Coronary artery (tissue), 2 donors: Measurements from ENCODE around the gene TSSK3.

Experiments
- DNase-seq: peaks from one replicate; pipeline ENCODE4 v3.0.0-alpha.2; 2017; ENCODE audit warnings: low spot score
- H3K27ac ChIP-seq, 2 donors: fragments of 200-600 bp; sonication (generic); one replicate each; pipeline ENCODE4 v1.5.1; 2016 to 2019
- H3K4me3 ChIP-seq: fragments of 200-600 bp; sonication (generic); 2 replicates; pipeline ENCODE4 v1.5.1; 2016; ENCODE audit warnings: mild to moderate bottlenecking, moderate library complexity
- CTCF ChIP-seq: fragments of 200-600 bp; sonication (generic); IDR thresholded peaks from one replicate; pipeline ENCODE4 v1.5.1; 2019; ENCODE audit warnings: antibody characterized with exemption

Gene TSSK3

DNA sequence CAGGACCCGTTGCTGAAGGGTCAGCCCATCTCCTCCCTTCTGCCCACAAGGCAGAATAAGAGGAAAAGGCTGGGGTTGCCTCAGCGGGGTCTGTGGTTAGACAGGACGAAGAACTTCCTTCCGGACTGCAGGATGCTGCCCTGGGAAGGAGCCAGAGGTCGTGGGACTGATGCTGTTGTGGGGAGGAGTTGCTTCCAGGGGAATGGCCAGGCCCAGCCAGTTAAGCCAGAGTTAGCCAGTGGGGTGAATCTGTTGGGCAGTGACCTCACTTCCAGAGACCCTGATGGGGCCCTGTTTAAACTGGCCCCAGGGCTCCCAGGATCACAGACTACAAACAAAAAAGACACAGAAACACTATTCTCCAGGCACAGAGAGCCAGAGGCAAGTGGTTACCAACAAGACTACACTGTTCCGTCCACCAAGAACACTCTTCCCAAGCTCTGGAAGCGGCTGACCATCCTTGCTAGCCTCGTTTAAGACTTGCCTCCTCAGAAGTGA, 13.1 kb upstream of the TSSK3 start:
- Histone ChIP-seq H3K4me3 (no peak overlapping the region), H3K27ac (peak overlapping the region in 1 of 2 donors; percentile 12)
- no peak for DNase-seq
- no peak for TF ChIP-seq CTCF

DNA sequence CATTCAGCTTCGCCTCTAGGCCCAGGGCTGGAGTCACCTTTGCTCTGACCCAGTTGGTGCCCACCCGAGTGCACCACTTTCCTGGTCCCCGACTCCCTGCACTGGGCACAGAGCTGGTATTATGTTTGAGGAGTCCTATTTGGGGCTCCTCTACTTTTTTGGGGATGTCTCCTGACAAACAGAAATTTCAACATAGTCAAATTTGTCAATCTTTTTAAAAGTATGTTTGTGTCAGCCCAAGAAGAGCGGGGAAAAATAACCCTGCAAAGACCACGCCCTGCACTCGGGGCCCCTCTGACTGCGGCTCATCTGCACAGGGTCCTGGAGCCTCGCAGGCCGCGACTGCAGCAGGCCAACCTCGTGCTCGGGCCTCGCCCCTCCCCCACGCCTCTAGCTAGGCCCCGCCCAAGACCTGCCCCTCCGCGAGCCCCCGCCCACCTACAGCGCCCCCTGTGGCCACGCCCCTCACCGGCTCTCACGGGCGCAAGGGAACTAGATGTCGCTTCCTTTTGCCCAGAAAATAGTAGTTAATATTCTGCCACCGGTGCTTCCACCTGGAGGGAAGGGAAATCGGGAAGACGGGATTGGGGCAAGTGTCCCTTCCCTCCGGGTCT, 11.4 kb upstream of the TSSK3 start:
- peak; percentile 85 for DNase-seq
- peak overlapping the region; percentile 95 for H3K4me3 ChIP-seq
- peak; percentile 54 for TF ChIP-seq CTCF
- H3K27ac ChIP-seq: peak overlapping the region; percentile 94 to 97

DNA sequence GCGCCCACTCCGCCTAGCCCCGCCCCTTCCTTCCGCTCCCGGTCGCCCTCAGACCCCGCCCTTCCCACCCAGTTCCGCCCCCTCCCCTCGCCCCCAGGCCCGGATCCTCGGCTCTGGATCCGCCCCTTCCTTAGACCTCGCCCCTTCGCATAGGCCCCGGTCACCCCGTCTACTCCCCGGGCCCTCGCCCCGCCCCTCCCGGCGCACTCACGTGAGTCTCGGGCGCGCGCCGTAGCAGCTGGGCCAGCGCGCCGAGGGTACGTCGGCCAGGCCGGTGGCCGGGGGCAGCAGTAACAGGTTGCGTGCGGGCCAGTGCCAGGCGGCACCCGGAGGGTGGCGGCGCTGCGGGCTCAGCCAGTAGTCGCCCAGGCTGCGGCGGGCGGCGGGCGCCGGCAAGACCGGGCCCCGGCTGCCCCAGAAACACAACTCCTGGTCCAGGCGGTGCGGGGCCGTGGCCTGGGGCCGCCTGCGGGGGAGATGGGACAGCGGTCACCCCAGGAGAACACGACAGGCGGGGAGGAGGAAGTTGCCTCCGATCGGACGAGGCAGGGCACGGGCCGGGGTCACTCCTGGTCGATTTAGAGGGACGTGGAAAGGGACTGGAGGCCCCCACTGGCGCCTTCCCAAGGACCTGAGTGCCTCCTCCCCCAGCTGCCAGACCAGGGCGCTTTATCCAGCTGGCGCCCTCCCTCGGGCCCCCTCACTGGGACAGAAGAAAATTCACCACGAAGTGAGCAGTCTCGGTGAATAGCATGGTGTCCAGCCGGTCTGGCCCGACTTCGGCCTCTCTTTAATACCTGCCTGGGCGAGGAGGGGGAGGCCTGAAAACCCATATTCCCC, 10.7 kb upstream of the TSSK3 start:
- Histone ChIP-seq H3K4me3 (peak overlapping the region; percentile 95), H3K27ac (peak overlapping the region; percentile 94 to 97)
- peak; percentile 93 for DNase-seq
- peak; percentile 6 for TF ChIP-seq CTCF

DNA sequence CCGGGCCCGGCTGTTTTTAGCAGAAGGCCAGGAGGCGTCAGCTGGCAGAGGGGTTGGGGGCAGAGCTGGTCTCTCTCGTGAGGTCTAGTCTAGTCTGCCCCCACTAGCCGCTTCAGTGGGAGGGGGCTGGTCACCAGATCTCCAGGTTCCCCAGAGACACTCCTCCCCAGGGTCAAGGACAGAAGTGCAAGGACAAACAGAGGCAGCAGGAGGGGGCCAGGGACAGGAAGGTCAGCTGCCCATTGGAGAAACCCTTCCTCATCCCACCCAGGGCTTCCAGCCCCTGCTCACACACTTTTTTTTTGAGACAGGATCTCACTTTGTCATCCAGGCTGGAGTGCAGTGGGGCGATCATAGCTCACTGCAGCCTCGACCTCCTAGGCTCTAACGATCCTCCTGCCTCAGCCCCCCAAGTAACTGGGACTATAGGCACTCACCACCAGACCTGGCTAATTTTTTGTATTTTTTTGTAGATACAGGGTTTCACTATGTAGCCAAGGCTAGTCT, 10.0 kb upstream of the TSSK3 start:
- TF ChIP-seq CTCF: no peak
- peak overlapping the region; percentile 94 to 97 for H3K27ac ChIP-seq
- peak overlapping the region; percentile 95 for H3K4me3 ChIP-seq
- DNase-seq: no peak

DNA sequence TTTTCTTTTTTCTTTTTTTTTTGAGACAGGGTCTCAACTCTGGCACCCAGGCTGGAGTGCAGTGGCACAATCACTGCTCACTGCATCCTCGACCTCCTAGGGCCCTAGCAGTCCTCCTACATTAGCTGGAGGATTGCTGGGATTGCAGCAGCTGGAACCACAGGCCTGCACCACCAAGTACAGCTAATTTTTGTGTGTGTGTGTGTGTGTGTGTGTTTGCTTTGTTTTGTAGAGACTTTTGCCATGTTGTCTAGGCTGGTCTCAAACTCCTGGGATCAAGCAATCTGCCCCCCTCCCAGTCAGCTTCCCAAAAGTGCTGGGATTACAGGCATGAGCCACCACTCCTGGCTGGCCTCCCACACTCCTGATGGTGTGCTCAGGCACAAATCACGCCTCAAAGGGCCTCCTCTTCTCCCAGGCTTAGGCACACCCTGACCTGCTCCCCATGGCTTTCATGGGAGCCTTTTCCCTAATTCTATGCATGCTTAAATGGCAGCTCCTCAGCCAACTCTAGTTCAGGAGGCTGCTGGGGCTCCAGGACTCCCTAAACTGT, 9.4 kb upstream of the TSSK3 start:
- DNase-seq: no peak
- H3K4me3 ChIP-seq: no peak overlapping the region
- TF ChIP-seq CTCF: no peak
- H3K27ac ChIP-seq: peak overlapping the region in 1 of 2 donors; percentile 79

DNA sequence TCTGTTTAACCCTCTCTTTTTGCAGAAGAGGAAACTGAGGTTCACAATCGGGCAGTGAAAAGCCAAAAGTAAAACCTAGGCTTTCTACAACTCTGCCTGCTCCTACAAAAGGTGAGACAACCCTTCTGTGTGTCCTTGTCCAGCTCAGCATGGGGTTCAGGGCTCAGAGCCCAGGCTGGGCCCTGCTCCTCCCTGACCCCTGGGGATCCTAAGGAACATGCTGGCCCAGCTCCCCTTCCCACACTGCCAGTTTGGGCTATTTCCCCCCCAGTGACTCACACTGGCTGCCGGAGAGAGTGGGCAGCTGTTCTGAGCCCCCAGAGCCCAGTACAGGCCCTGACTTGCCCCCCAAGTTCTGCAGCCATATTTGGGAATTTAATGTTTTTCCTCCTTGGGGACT, 8.9 kb upstream of the TSSK3 start:
- TF ChIP-seq CTCF: no peak
- Histone ChIP-seq H3K4me3 (peak overlapping the region; percentile 11), H3K27ac (peak overlapping the region in 1 of 2 donors; percentile 79)
- DNase-seq: no peak
